Stimulated activated CD8-positive, alpha-beta memory T cell treated with anti-CD3 and anti-CD28 coated beads, Interleukin-4, amount 100 ng/mL, for 48 hours (primary cell): ENCODE measurements around the gene CRADD.
"Not testable (repeated sequence)": the region's sequence is repeated elsewhere in the genome, so short reads cannot be mapped to it uniquely, and the experiment has no call there.

Source experiments
- DNase-seq: peaks from one replicate; pipeline ENCODE4 v3.0.0-alpha.2; 2020

CRADD gene

GRCh38 chr12:93708952-93709351 lies 31.8 kb downstream of the CRADD start:
- no peak for DNase-seq

DNA sequence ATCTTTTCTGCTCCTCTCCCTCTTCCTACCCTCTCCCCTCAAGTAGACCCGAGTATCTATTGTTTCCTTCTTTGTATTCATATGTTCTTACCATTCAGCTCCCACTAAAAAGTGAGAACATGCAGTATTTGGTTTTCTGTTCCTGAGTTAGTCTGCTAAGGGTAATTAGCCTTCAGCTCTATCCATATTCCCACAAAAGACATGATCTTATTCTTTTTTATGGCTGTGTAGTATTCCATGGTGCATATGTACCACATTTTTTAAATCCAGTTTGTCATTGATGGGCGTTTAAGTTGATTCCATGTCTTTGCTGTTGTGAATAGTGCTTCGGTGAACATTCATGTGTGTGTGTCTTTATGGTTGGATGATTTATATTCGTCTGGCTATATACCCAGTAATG lies 32.2 kb downstream of the CRADD start:
- DNase-seq = no peak

DNA sequence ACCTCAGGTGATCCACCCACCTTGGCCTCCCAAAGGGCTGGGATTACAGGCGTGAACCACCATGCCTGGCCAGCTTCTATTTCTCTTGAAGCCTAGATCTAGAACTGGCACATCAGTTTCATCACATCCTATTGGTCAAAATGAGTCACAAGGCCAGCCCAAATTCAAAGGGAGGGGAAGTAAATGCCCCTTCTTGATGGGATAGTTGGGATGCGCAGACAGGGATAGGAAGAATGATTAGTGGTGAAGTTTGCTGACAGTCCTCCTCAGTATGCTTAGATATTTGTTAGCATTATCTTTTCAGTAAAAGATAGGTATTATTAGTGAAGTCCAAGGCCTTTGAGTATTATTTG lies 33.4 kb downstream of the CRADD start:
- DNase-seq = no peak

- DNase-seq = not testable (repeated sequence)
Observed at GRCh38 chr12:93711502-93711901, 34.3 kb downstream of the CRADD start.

- no peak for DNase-seq
Observed at GRCh38 chr12:93712200-93712599, 35.0 kb downstream of the CRADD start.

DNA sequence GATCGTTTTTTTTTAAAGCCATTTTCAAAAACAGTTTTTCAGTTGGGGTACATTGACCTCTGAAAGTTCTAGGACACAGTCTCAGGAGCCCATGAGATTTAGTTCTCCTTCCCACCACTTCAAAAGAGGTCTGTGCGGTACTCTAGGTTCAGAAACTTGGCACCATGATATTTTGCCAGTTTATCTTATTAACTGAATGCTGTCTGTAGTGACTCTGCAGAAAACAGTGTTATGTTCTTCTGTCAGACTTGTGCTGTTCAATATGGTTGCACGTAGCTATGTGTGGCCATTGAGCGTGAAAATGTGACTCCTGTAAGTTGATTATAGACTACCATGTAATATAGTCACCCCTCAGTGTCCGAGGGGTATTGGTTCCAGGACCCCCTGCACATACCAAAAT lies 35.9 kb downstream of the CRADD start:
- no peak for DNase-seq

DNA sequence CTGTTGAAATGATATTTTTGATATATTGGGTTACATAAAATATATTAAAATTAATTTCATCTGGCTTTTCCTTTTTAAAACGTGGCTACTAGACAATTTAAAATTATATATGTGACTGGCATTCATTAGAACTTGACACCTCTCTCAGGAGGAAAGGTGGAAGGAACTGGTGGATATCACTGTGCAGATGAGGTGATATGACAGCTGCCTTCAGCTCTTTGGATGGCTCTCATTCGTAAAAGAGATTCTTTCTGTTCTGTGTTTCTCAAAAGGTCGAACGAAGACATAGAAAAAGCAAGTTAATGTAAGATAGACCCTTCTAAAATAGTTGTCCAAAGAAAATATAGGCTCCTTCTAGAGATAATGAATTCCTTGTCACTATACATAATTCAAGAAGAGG lies 36.6 kb downstream of the CRADD start:
- no peak for DNase-seq

DNA sequence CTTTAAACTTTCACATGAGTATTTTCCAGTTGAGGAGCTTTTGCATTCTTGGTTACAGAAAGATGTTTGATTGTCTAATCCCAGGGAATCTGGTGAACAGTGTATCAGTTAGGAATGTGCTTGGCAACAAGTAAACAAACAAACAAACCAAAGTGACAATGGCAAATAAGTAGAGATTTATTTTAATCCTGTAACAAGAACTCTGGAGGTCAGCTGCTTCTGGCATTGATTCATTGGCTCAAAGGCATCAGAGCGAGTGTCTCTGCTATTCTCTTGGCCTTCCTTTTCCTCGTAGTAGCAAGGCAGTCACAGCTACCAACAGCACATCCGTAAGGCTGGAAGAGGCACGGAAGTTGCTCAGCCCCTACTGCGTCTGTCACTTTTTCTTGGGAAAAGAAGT lies 37.2 kb downstream of the CRADD start:
- DNase-seq = no peak

DNA sequence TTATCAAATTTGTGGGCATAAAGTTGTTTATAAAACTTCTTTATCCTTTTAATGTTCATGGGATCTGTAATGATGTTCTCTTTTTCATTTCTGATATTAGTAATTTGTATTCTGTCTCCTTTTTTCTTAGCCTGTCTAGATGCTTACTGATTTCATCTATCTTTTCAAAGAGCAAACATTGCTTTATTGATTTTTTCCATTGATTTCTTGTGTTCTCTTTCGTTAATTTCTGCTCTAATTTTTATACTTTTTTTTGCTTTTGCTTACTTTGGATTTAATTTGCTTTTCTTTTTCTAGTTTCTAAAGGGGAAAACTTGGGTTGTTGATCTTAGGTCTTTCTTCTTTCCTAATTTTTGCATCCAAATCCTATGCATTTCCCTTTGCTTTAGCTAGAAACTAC lies 42.5 kb downstream of the CRADD start:
- no peak for DNase-seq

- DNase-seq = no peak
Observed at GRCh38 chr12:93720559-93720958, 43.4 kb downstream of the CRADD start.

- DNase-seq = no peak
Observed at GRCh38 chr12:93722179-93722578, 45.0 kb downstream of the CRADD start.

DNA sequence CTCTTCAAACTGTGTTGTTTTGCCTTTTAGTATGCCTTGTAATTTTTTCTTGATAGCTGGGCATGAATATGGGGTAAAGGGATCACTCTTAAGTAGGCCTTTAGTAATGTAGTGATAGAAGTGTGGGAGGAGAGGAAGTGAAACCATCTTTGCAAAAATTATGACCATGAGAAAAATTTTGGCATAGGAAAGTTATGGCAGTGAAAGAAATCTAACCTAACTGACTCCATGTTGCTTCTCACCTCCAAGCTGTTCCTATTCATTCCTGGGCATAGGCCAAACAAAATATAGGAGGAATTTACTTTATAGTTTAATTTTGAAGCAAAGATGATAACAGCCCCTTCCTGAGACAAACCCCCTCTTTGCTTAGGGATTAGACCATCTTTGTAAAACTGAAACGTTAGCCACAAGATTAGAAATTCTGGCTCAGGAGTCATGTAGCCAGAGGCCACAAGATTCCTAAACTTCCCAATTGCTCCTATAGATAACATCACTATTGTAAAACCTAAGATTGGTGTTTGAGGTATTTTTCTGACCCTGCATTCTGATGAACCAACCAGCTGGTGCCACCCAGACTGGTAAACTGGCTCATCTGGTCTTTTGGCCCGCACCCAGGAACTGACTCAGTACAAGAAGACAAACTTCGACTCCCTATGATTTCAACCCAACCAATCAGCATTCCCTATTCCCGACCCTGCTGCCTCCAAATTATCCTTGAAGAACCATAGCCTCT lies 45.8 kb downstream of the CRADD start:
- no peak for DNase-seq

- DNase-seq = no peak
Observed at GRCh38 chr12:93723568-93723930, 46.4 kb downstream of the CRADD start.

GRCh38 chr12:93725531-93725930 lies 48.4 kb downstream of the CRADD start:
- DNase-seq = no peak

DNA sequence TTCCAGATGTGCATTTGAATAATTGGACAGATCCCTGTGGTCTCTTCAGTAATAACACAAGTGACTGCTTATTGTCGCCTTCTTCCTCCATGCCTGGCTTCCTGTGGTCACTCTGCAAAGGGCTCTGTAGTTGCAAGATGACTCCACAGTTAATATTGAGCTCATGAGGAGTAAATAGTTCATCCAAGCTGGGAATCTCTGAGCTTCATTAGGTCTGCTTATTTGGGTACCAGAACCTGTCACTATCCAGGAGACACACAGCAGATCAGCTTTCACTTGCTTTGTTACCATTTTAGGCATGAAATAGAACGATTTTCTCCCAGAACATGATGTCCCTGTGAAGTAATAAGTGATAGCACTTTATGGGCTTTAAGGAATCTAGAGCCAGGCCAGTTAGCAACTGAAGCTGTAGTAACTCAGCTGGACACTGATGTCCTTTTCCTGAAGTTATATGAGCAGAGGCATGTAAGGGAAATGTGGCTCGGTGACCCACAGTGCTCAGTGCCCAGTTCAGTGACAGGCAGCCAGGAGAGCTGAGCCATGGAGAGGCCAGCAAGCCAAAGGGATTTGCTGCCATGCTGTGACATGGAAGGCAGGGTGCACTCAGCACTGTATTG lies 50.1 kb downstream of the CRADD start:
- no peak for DNase-seq

DNA sequence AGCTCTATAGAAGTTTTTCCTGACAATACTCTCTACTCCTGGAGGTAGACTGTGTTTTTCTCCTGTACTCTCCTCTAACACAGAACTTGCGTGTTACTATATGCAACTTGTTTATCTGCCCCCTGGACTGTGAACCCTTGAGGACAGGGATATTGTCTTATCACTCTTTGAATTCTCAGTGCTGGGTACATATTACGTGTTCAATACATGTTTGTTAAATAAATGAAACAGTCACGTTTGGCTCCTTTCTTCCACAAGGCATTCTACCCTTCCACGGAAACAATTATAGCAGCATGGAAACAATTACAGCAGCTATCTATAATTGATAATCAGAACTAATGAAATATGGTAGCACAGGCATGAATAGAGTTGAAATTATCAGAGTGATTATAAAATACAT lies 50.7 kb downstream of the CRADD start:
- no peak for DNase-seq

GRCh38 chr12:93729934-93730333 lies 52.8 kb downstream of the CRADD start:
- no peak for DNase-seq

GRCh38 chr12:93733358-93733757 lies 56.2 kb downstream of the CRADD start:
- no peak for DNase-seq

- DNase-seq = no peak
Observed at GRCh38 chr12:93733928-93734327, 56.8 kb downstream of the CRADD start.

DNA sequence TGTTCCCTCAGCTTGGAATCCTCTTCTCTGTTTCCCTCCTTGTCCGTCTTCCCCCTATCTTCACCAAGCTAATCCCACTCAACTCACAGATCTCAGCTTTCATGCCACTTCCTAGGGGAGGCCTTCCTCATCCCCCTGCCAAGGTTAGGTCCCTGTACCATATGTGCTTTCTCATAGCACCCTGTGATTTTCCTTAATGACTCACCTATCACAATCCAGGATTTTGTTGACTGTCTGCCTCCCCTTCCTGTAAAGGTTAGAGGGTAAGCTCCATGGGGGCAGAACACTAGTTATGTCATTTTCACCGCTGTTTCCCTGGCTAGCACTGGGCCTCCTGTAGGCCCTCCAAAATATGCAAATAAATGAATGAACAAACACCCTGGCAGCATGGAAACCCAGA lies 57.6 kb downstream of the CRADD start:
- DNase-seq = no peak

- no peak for DNase-seq
Observed at GRCh38 chr12:93736640-93737178, 59.5 kb downstream of the CRADD start.

GRCh38 chr12:93737457-93738198 lies 60.5 kb downstream of the CRADD start:
- DNase-seq = no peak

DNA sequence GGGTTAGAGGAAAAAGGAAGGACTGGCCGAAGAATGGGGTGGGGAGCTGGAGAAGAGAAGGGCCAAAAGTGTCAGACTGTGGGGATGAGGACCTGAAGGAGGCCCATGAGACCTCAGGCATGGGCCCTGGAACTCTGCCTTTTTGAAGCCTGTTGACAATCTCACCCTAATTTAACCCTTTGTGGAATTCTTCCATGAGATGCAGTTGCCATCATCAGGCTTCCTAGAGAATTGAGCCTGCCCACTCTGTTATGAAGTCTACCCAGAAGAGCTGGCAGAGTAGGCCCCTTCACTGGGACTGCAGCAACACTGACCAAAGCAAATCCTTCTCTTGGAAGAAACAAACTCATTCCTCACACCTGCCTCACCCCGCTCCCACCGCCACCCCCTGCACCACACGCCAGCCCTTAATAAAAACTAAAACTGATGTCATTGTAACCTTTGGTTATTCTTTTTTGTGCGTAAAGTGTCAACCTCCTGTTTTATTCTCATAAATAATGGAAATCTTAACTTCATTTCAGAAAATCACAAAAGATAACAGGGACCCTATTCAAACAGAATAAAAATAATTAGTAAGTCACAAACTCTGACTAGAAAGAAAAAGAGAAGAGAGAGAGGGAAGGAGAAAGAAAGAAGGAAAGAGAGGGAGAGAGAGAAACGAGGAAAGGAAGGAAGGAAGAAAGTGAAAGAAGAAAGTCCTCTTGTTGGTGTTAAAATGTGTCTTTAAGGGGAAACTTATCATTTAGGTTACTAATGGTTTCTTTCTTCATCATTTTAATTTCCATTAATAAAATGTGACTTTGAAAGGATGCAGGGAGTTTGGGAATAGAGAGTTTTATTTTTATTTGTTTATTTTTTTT lies 61.3 kb downstream of the CRADD start:
- DNase-seq = no peak
